Measurements from ENCODE around the gene NBL1. TPM values are rescaled to one million over a fixed set of nuclear protein-coding genes. Genes with fewer than 3 reads are reported as not detected.

NBL1 gene
- polyA plus RNA-seq, 4 donors, result 60.6 to 503 (median 474) TPM

DNA sequence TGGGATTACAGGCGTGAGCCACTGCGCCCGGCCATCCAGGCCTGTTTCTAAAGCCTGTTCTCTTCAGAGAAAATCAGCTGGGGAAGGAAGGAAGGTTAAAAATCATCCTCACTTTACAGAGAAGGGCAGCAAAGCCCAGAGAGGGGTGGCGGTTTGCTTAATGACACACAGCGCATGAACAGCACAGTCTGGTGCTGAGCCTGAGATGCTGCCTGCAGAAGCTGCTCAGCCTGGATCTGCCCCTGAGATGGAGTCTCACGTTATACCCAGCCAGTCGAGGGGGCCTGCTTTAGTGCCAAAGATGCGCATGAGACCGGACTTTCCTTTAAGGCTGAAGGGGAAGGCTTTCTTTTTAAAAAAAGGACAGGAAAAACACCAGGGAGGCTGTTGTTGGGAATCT, 41.9 kb downstream of the NBL1 start:
- Histone ChIP-seq H3K9me3 (ENCODE audit: control insufficient read depth in 2 of 2, insufficient read depth in 1 of 2, low read depth in 1 of 2, low read length in 1 of 2) (peaks cover 0 to 21% of the 10 kb centered on the region in 2 donors), H3K4me3 (ENCODE audit: low read depth in 1 of 3, low read length in 3 of 3) (no peak overlapping the region), H3K4me1 (ENCODE audit: control insufficient read depth in 3 of 3, insufficient read depth in 2 of 3, low read depth in 1 of 3, low read length in 2 of 3) (no peaks in the 10 kb centered on the region), H3K36me3 (ENCODE audit: control insufficient read depth in 3 of 3, insufficient read depth in 2 of 3, low read depth in 1 of 3, low read length in 3 of 3) (peaks cover 0 to 36% (median 11%) of the 10 kb centered on the region in 3 donors), H3K27ac (ENCODE audit: low read depth in 1 of 3, low read length in 2 of 3) (no peak overlapping the region), H3K27me3 (ENCODE audit: control insufficient read depth in 3 of 3, insufficient read depth in 3 of 3, low read length in 3 of 3) (no peaks in the 10 kb centered on the region)
- DNase-seq, result no peak
- 83 to 88% (median 87%) methylated on average over 9 of the region's 9 CpGs for WGBS, 3 donors
- no peak for FAIRE-seq

- DNase-seq (no peak), FAIRE-seq (no peak)
- H3K4me3 ChIP-seq (ENCODE audit: low read depth in 1 of 3, low read length in 3 of 3), result no peak overlapping the region
- H3K27ac ChIP-seq (ENCODE audit: low read depth in 1 of 3, low read length in 2 of 3), result no peak overlapping the region
- no peaks in the 10 kb centered on the region for H3K4me1 ChIP-seq (ENCODE audit: control insufficient read depth in 3 of 3, insufficient read depth in 2 of 3, low read depth in 1 of 3, low read length in 2 of 3)
- peaks cover 5 to 43% (median 15%) of the 10 kb centered on the region in 3 donors for H3K36me3 ChIP-seq (ENCODE audit: control insufficient read depth in 3 of 3, insufficient read depth in 2 of 3, low read depth in 1 of 3, low read length in 3 of 3)
- WGBS, 3 donors, result 96 to 100% (median 98%) methylated on average over 1 of the region's 1 CpG
- no peaks in the 10 kb centered on the region for H3K27me3 ChIP-seq (ENCODE audit: control insufficient read depth in 3 of 3, insufficient read depth in 3 of 3, low read length in 3 of 3)
- H3K9me3 ChIP-seq (ENCODE audit: control insufficient read depth in 2 of 2, insufficient read depth in 1 of 2, low read depth in 1 of 2, low read length in 1 of 2), result peaks cover 0 to 21% of the 10 kb centered on the region in 2 donors
Observed at GRCh38 chr1:19687414-19687813, 43.3 kb downstream of the NBL1 start.

- WGBS, 3 donors, result 82 to 89% (median 86%) methylated on average over 19 of the region's 19 CpGs
- Histone ChIP-seq H3K4me1 (ENCODE audit: control insufficient read depth in 3 of 3, insufficient read depth in 2 of 3, low read depth in 1 of 3, low read length in 2 of 3) (no peaks in the 10 kb centered on the region), H3K4me3 (ENCODE audit: low read depth in 1 of 3, low read length in 3 of 3) (no peak overlapping the region), H3K36me3 (ENCODE audit: control insufficient read depth in 3 of 3, insufficient read depth in 2 of 3, low read depth in 1 of 3, low read length in 3 of 3) (peaks cover 5 to 36% (median 13%) of the 10 kb centered on the region in 3 donors), H3K9me3 (ENCODE audit: control insufficient read depth in 2 of 2, insufficient read depth in 1 of 2, low read depth in 1 of 2, low read length in 1 of 2) (peaks cover 0 to 21% of the 10 kb centered on the region in 2 donors), H3K27me3 (ENCODE audit: control insufficient read depth in 3 of 3, insufficient read depth in 3 of 3, low read length in 3 of 3) (no peaks in the 10 kb centered on the region), H3K27ac (ENCODE audit: low read depth in 1 of 3, low read length in 2 of 3) (no peak overlapping the region)
- DNase-seq (no peak), FAIRE-seq (no peak)
Observed at GRCh38 chr1:19688041-19688842, 44.1 kb downstream of the NBL1 start.

DNA sequence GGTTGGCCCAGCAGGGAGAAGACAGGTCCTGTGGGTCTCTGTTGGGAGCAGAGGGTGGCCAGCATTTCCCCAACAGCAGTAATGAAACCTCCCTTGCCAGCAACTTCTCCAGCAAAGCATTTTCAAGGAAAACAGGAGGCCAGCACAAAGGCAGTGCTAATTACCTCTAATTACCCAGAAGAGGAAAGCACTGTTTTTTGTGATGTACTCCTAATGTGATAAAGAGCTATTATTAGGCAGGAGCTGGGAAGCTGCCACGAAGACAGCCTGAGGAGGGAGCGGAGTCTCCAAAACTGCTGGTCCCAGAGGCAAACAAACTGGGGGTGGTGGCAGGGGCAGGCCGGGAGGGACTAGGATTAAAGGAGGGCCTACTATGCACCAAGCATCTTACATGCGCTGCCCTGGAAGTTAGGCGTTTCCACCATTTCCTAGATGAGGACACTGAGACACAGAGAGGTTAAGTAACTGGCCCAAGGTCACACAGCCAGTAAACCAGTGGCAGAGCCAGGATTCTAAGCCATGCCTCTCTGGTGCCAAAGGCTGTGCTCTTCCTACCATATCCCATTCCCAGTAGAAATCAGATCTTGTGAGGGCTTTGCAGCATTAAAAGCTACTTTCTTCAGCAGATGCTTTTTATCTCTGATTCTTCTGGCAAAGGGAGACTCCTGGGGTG, 45.1 kb downstream of the NBL1 start:
- H3K27ac ChIP-seq (ENCODE audit: low read depth in 1 of 3, low read length in 2 of 3), result no peak overlapping the region
- H3K27me3 ChIP-seq (ENCODE audit: control insufficient read depth in 3 of 3, insufficient read depth in 3 of 3, low read length in 3 of 3), result no peaks in the 10 kb centered on the region
- no peak for FAIRE-seq
- peaks cover 8 to 44% (median 13%) of the 10 kb centered on the region in 3 donors for H3K36me3 ChIP-seq (ENCODE audit: control insufficient read depth in 3 of 3, insufficient read depth in 2 of 3, low read depth in 1 of 3, low read length in 3 of 3)
- H3K9me3 ChIP-seq (ENCODE audit: control insufficient read depth in 2 of 2, insufficient read depth in 1 of 2, low read depth in 1 of 2, low read length in 1 of 2), result peaks cover 0 to 21% of the 10 kb centered on the region in 2 donors
- no peak overlapping the region for H3K4me3 ChIP-seq (ENCODE audit: low read depth in 1 of 3, low read length in 3 of 3)
- no peak for DNase-seq
- WGBS, 3 donors, result 86 to 94% (median 89%) methylated on average over 5 of the region's 5 CpGs
- H3K4me1 ChIP-seq (ENCODE audit: control insufficient read depth in 3 of 3, insufficient read depth in 2 of 3, low read depth in 1 of 3, low read length in 2 of 3), result no peaks in the 10 kb centered on the region

GRCh38 chr1:19689856-19690255, 45.7 kb downstream of the NBL1 start:
- no peaks in the 10 kb centered on the region for H3K27me3 ChIP-seq (ENCODE audit: control insufficient read depth in 3 of 3, insufficient read depth in 3 of 3, low read length in 3 of 3)
- 89 to 94% (median 94%) methylated on average over 3 of the region's 3 CpGs for WGBS, 3 donors
- no peak overlapping the region for H3K27ac ChIP-seq (ENCODE audit: low read depth in 1 of 3, low read length in 2 of 3)
- DNase-seq (no peak), FAIRE-seq (no peak)
- no peaks in the 10 kb centered on the region for H3K4me1 ChIP-seq (ENCODE audit: control insufficient read depth in 3 of 3, insufficient read depth in 2 of 3, low read depth in 1 of 3, low read length in 2 of 3)
- H3K4me3 ChIP-seq (ENCODE audit: low read depth in 1 of 3, low read length in 3 of 3), result no peak overlapping the region
- peaks cover 0 to 19% of the 10 kb centered on the region in 2 donors for H3K9me3 ChIP-seq (ENCODE audit: control insufficient read depth in 2 of 2, insufficient read depth in 1 of 2, low read depth in 1 of 2, low read length in 1 of 2)
- peaks cover 8 to 46% (median 16%) of the 10 kb centered on the region in 3 donors for H3K36me3 ChIP-seq (ENCODE audit: control insufficient read depth in 3 of 3, insufficient read depth in 2 of 3, low read depth in 1 of 3, low read length in 3 of 3)

GRCh38 chr1:19690342-19690741, 46.2 kb downstream of the NBL1 start:
- Histone ChIP-seq H3K4me1 (ENCODE audit: control insufficient read depth in 3 of 3, insufficient read depth in 2 of 3, low read depth in 1 of 3, low read length in 2 of 3) (no peaks in the 10 kb centered on the region), H3K4me3 (ENCODE audit: low read depth in 1 of 3, low read length in 3 of 3) (no peak overlapping the region), H3K9me3 (ENCODE audit: control insufficient read depth in 2 of 2, insufficient read depth in 1 of 2, low read depth in 1 of 2, low read length in 1 of 2) (peaks cover 0 to 19% of the 10 kb centered on the region in 2 donors), H3K27me3 (ENCODE audit: control insufficient read depth in 3 of 3, insufficient read depth in 3 of 3, low read length in 3 of 3) (no peaks in the 10 kb centered on the region), H3K27ac (ENCODE audit: low read depth in 1 of 3, low read length in 2 of 3) (no peak overlapping the region), H3K36me3 (ENCODE audit: control insufficient read depth in 3 of 3, insufficient read depth in 2 of 3, low read depth in 1 of 3, low read length in 3 of 3) (peaks cover 8 to 46% (median 13%) of the 10 kb centered on the region in 3 donors)
- WGBS, 3 donors, result 87 to 91% (median 91%) methylated on average over 7 of the region's 7 CpGs
- DNase-seq (no peak), FAIRE-seq (no peak)

DNA sequence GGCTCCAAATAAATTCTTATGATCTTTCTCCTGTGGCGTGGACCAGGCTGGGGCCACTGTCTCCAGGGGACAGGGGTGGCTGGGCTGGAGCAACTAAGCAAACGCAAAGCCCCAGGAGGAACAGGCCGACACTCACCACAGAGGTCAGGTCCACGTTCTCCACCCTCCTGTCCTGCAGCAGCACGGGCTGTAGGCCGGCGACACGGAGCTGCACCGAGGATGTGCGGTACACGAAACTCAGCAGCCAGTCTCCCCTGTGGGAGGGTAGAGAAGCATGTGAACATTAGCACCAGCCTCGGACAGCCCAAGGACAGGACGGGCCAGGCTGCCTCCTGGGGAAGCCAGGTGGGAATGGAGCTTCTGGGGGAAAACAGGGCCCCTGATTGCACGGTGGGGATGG, 50.2 kb downstream of the NBL1 start:
- FAIRE-seq (no peak), DNase-seq (no peak)
- Histone ChIP-seq H3K9me3 (ENCODE audit: control insufficient read depth in 2 of 2, insufficient read depth in 1 of 2, low read depth in 1 of 2, low read length in 1 of 2) (peaks cover 0 to 12% of the 10 kb centered on the region in 2 donors), H3K27ac (ENCODE audit: low read depth in 1 of 3, low read length in 2 of 3) (no peak overlapping the region), H3K36me3 (ENCODE audit: control insufficient read depth in 3 of 3, insufficient read depth in 2 of 3, low read depth in 1 of 3, low read length in 3 of 3) (peaks cover 10 to 41% (median 11%) of the 10 kb centered on the region in 3 donors), H3K27me3 (ENCODE audit: control insufficient read depth in 3 of 3, insufficient read depth in 3 of 3, low read length in 3 of 3) (no peaks in the 10 kb centered on the region), H3K4me1 (ENCODE audit: control insufficient read depth in 3 of 3, insufficient read depth in 2 of 3, low read depth in 1 of 3, low read length in 2 of 3) (no peaks in the 10 kb centered on the region), H3K4me3 (ENCODE audit: low read depth in 1 of 3, low read length in 3 of 3) (no peak overlapping the region)
- 85 to 89% (median 87%) methylated on average over 14 of the region's 14 CpGs for WGBS, 3 donors

- FAIRE-seq (no peak), DNase-seq (no peak)
- 85 to 97% (median 95%) methylated on average over 7 of the region's 7 CpGs for WGBS, 3 donors
- Histone ChIP-seq H3K36me3 (ENCODE audit: control insufficient read depth in 3 of 3, insufficient read depth in 2 of 3, low read depth in 1 of 3, low read length in 3 of 3) (peaks cover 10 to 39% (median 16%) of the 10 kb centered on the region in 3 donors), H3K4me1 (ENCODE audit: control insufficient read depth in 3 of 3, insufficient read depth in 2 of 3, low read depth in 1 of 3, low read length in 2 of 3) (no peaks in the 10 kb centered on the region), H3K27me3 (ENCODE audit: control insufficient read depth in 3 of 3, insufficient read depth in 3 of 3, low read length in 3 of 3) (no peaks in the 10 kb centered on the region), H3K27ac (ENCODE audit: low read depth in 1 of 3, low read length in 2 of 3) (no peak overlapping the region), H3K9me3 (ENCODE audit: control insufficient read depth in 2 of 2, insufficient read depth in 1 of 2, low read depth in 1 of 2, low read length in 1 of 2) (no peaks in the 10 kb centered on the region), H3K4me3 (ENCODE audit: low read depth in 1 of 3, low read length in 3 of 3) (no peak overlapping the region)
Observed at GRCh38 chr1:19695772-19696171, 51.7 kb downstream of the NBL1 start.

Data from small intestine (tissue), 7 donors.